Duodenal mucosa (tissue), 2 donors: ENCODE measurements around the gene LRP3.
"Not testable (repeated sequence)": the region's sequence is repeated elsewhere in the genome, so short reads cannot be mapped to it uniquely, and the experiment has no call there.

Source experiments
- H3K27ac ChIP-seq: one replicate; pipeline ENCODE4 v1.7.0; 2013; ENCODE audit warnings: low read depth, low read length
- H3K27me3 ChIP-seq, 2 donors: one replicate each; pipeline ENCODE4 v1.7.0; 2013; ENCODE audit warnings: low read length in 2 of 2, control low read depth in 1 of 2; ENCODE audit not compliant: insufficient read depth in 2 of 2, control insufficient read depth in 1 of 2
- H3K36me3 ChIP-seq, 2 donors: one replicate each; pipeline ENCODE4 v1.7.0; 2013; ENCODE audit warnings: low read length in 2 of 2, control low read depth in 1 of 2; ENCODE audit not compliant: insufficient read depth in 2 of 2, control insufficient read depth in 1 of 2
- H3K4me1 ChIP-seq, 2 donors: one replicate each; pipeline ENCODE4 v1.7.0; 2013; ENCODE audit warnings: low read length in 2 of 2, control low read depth in 1 of 2; ENCODE audit not compliant: insufficient read depth in 2 of 2, control insufficient read depth in 1 of 2
- H3K4me3 ChIP-seq, 2 donors: one replicate each; pipeline ENCODE4 v1.7.0; 2013; ENCODE audit warnings: low read length in 2 of 2, low read depth in 1 of 2
- H3K9ac ChIP-seq, 2 donors: one replicate each; pipeline ENCODE4 v1.7.0; 2013; ENCODE audit warnings: low read length in 2 of 2, low read depth in 1 of 2
- H3K9me3 ChIP-seq, 2 donors: one replicate each; pipeline ENCODE4 v1.7.0; 2013; ENCODE audit warnings: low read length in 2 of 2, control low read depth in 1 of 2; ENCODE audit not compliant: control insufficient read depth in 1 of 2

The LRP3 gene

DNA sequence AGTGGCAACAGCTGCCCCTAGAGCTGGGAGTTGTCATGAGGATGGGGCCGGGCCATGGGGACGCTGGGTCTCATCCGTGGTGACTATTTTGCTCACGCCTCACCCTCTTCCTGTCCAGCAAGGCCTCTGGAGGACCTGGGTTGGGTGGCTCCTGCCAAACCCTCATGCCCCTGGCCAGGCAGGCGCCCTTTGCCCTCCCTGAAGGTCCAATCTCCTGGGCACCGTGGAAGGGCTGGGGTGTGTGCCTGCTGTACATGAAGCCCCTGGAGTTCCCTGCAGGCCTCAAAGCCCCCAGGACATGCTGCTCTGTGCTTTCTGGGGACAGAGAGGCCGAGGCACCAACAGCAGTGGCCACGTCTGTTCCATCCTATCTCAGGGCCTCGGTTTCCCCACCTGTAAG, 13.8 kb downstream of the LRP3 start:
- no peaks in the 10 kb centered on the region for H3K9me3 ChIP-seq
- H3K9ac ChIP-seq = no peak overlapping the region
- H3K4me1 ChIP-seq = no peaks in the 10 kb centered on the region
- H3K27ac ChIP-seq = no peak overlapping the region
- H3K36me3 ChIP-seq = peaks cover 0 to 9% of the 10 kb centered on the region in 2 donors
- no peaks in the 10 kb centered on the region for H3K27me3 ChIP-seq
- H3K4me3 ChIP-seq = no peak overlapping the region

DNA sequence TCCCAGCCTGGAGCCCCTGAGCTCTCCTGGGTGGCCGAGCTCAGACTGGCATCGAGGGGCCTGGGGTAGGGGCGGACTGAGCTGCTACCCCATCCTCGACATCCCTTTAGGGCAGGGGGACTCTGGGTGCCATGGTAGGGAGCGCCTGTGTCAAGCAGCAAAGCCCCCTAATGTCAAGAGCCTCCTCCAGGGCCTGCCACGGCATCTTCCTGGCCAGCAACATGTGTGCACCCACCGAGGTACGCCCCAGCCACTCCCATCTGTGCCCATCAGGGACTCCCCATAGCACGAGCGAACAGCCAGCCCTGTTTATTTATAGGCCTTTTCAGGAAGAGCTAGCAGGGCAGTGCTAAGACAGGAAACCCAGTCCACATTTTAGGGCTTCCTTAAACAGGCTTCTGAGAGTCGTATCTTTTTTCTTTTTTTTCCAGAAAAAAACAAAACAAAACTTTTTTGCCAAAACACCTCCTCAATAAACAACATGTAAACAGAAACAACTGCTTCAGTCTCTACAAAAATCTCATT, 14.3 kb downstream of the LRP3 start:
- H3K4me1 ChIP-seq = no peaks in the 10 kb centered on the region
- H3K27me3 ChIP-seq = no peaks in the 10 kb centered on the region
- no peak overlapping the region for H3K27ac ChIP-seq
- peaks cover 0 to 4% of the 10 kb centered on the region in 2 donors for H3K36me3 ChIP-seq
- H3K9me3 ChIP-seq = no peaks in the 10 kb centered on the region
- no peak overlapping the region for H3K9ac ChIP-seq
- no peak overlapping the region for H3K4me3 ChIP-seq

DNA sequence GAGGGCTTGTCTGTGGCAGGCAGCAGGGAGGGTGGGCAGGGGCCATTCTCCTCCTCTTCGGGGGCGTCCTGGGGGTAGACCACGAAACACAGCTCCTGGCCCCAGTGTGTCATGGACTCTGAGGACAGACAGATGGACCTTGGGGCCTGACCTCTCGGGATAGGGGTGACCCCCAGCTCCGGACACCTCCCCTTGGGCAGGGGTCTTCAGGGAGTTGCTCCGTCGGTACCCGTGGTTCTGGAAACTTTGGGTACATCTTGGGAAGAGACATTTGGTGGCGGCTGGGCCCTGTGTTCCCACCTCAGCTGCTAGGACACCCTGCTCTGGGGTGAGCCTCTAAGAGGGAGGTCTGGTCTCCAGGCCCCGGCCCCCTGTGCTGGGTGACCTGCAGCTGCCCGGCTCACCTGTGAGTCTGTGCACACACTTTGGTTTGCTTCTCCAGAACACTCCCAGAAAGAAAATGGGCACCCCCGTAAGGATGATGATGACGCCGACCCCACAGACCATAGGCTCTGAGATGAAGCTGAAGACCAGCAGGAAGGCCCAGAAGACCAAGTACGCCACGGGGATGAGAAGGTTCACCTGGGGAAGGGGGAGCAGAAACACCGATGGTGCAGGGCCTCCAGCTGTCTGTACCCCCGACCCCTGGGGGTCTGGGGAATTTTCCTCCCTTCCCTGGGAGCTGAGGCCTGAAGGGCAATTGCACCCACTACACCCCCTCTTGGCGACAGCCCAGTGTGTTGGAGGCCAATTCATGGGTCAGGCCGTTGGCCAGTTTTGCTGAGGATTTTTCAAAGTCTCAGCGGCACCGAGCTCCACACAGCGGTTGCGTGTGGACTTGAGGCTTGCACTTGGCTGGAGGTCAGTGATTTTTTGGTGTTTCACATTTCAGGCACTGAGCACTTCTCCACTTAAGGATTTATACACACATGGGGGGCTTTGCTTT, 15.0 kb downstream of the LRP3 start:
- Histone ChIP-seq H3K27ac (no peak overlapping the region), H3K9ac (no peak overlapping the region), H3K4me1 (no peaks in the 10 kb centered on the region), H3K36me3 (peaks cover 0 to 3% of the 10 kb centered on the region in 2 donors), H3K9me3 (no peaks in the 10 kb centered on the region), H3K27me3 (no peaks in the 10 kb centered on the region), H3K4me3 (no peak overlapping the region)

DNA sequence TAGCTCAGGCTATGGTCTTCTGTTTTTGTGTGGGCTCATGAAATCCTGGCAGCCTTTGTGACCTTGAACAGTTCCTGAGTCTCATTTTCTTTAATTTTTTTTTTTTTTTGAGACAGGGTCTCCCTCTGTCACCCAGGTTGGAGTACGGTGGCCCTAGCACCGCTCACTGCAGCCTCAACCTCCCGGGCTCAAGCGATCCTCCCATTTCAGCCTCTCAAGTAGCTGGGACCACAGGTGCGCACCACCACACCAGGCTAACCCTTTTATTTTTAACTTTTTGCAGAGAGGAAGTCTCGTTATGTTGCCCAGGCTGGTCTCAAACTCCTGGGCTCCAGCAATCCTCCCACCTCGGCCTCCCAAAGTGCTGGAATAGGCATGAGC, 15.7 kb downstream of the LRP3 start:
- not testable (repeated sequence) for H3K9ac ChIP-seq, H3K9me3 ChIP-seq, H3K27me3 ChIP-seq, H3K27ac ChIP-seq, H3K4me1 ChIP-seq, H3K36me3 ChIP-seq, H3K4me3 ChIP-seq

DNA sequence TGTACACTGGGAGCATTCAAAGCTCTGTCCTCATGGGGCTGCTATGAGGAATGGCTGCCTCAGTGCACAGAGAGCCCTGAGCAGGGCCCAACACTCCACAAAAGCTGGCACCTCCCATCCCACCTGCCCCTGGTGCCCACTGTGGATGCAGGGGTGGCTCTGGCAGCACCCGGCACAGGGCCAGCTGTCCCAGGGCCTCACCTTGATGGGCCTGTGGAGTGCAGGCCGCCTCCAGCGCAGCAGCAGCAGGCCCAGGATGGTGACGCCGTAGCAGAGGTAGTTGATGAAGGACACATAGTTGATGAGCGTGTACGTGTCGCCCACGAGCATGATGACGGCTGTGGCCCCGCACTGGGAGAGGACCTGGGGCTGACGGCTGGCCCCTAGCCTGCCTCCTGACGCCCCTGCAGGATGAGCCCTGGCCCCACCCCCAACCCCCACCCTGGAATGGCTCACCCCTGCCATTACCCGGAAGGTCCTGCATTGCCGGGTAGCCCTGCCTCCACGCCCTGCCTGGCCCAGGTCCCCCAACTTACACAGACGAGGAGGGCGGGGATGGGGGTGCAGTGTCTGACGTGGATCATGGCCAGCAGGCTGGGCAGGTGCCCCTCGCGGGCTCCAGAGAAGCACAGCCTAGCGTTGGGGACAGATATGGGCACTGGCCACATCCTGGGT, 16.3 kb downstream of the LRP3 start:
- Histone ChIP-seq H3K4me1 (no peaks in the 10 kb centered on the region), H3K27me3 (no peaks in the 10 kb centered on the region)

DNA sequence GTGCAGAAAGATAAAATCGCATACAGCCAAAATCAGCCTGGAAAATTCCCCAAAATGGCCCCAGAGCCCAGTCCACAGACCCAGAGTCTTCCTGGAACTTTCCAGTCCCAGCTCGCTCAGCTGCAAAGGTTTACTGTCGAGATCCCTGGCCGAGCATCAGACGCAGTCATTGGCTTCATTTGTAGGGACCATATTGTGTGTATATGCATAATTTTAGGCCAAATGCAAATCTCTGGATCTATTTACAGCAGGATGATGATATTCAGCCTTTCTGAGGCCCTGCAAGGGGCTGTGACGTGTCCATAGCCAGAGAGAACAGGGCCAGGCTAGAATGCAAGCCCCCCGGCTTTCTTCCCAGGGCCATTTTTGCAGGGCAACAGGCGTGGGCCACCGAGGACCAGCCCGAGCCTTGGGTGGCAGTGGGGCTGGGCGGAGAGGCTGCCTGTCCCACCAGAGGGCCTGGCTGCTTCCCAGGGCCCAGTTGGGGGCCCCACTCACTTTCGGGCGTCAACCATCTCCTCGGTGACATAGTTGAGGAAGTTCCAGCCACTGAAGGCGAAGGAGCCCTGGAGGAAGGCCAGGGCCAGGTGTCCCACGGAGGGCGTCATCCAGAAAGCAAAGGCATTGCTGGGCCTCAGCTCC, 17.8 kb downstream of the LRP3 start:
- no peak overlapping the region for H3K9ac ChIP-seq
- no peak overlapping the region for H3K27ac ChIP-seq
- H3K27me3 ChIP-seq = no peaks in the 10 kb centered on the region
- no peak overlapping the region for H3K4me3 ChIP-seq
- H3K4me1 ChIP-seq = no peaks in the 10 kb centered on the region
- H3K36me3 ChIP-seq = no peaks in the 10 kb centered on the region
- no peaks in the 10 kb centered on the region for H3K9me3 ChIP-seq

More for the DNA sequence above, 16.3 kb downstream of the LRP3 start:
- no peak overlapping the region for H3K9ac ChIP-seq
- H3K9me3 ChIP-seq = no peaks in the 10 kb centered on the region
- H3K4me3 ChIP-seq = no peak overlapping the region
- peaks cover 0 to 3% of the 10 kb centered on the region in 2 donors for H3K36me3 ChIP-seq
- H3K27ac ChIP-seq = no peak overlapping the region

DNA sequence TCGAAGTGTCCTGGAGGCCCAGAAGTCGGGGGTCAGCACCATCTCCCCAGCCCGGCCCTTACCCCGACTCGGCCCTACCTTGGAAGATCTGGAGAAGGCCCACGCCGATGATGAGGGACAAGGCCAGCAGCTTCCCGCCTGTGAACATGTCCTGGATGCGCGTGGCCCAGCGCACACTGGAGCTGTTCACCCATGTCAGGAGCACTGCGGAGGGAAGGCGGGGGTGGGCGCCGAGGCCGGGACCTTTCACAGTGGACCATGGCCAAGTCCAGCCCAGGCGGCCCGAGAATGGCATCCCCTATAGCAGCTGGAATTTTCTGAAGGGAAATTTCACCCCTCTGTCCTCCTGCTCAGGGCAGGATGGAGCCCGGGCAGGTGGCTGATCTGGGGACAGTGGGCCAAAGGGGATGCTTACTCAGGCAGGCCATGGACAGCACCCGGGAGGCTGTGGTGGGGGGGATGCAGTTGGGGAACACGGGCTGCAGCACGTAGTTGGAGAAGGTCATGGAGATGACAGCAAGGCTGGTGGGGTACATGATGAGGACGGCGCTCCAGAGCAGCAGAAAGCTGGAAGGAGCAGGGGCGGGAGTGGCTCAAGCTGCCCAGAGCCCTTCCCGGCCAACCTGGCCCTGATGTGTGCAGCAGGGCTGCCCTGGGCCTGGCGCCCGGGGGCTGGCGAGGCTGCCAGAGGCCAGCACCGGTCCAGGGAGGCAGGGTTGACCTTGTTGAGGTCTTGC, 18.5 kb downstream of the LRP3 start:
- no peaks in the 10 kb centered on the region for H3K4me1 ChIP-seq
- H3K4me3 ChIP-seq = no peak overlapping the region
- no peaks in the 10 kb centered on the region for H3K27me3 ChIP-seq
- H3K27ac ChIP-seq = no peak overlapping the region
- H3K9me3 ChIP-seq = no peaks in the 10 kb centered on the region
- no peak overlapping the region for H3K9ac ChIP-seq
- H3K36me3 ChIP-seq = no peaks in the 10 kb centered on the region

DNA sequence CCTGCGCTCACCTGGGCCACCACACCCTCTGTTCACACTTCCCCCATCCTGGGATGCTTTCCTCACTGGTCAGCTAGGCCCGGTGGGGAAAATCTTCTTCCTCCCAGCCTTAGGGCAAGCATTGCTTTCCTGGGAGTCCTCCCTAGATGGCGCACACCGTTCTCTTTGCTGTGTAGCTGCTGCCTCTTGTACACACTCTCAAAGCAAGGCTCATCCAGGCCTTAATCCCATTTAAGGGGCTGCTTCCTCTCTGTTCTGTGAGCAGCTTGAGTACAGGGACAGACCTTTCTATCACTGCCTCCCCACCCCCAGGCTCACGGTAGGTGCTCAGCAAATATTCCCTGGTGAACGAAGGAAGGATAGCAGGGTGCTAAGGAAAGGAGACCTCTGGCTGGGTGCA, 20.5 kb downstream of the LRP3 start:
- H3K4me1 ChIP-seq = no peaks in the 10 kb centered on the region
- no peak overlapping the region for H3K4me3 ChIP-seq
- H3K36me3 ChIP-seq = no peaks in the 10 kb centered on the region
- no peaks in the 10 kb centered on the region for H3K9me3 ChIP-seq
- no peaks in the 10 kb centered on the region for H3K27me3 ChIP-seq
- H3K9ac ChIP-seq = no peak overlapping the region
- H3K27ac ChIP-seq = no peak overlapping the region

DNA sequence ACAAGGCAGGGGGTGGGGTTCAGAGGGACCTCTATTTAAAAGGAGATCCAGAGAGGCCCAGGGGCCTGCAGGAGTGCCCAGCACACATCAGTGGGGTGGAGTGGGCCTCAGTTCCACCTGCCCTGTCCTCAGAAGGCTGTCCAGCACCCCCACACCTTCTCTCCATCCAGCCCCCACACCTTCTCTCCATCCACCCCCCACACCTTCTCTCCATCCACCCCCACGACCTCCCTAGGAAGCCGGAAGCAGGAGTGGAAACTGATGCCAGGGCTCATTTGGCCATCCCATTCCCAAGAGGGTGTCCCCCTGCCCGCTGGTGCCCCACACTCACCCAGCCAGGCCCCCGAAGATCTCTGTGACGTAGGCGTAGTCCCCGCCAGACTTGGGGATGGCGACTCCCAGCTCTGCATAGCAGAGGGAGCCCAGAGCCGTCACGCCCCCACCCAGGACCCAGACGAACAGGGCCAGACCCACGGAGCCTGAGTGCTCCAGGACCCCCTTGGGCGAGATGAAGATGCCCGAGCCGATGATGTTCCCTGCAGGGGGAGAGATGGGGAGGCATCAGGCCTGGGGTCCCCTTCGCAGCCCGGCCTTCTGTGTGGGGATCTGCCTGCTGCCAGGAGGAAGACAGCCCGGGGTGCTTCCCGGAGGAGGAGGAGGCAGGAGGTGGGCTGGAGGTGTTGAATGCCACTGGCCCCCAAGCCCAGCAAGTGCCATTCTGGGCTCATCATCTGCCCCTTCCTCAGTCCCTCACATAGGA, 21.5 kb downstream of the LRP3 start:
- Histone ChIP-seq H3K27ac (no peak overlapping the region), H3K27me3 (no peaks in the 10 kb centered on the region), H3K4me1 (no peaks in the 10 kb centered on the region), H3K4me3 (no peak overlapping the region), H3K9ac (no peak overlapping the region), H3K9me3 (no peaks in the 10 kb centered on the region), H3K36me3 (no peaks in the 10 kb centered on the region)
